ENCODE results near the gene FADS3. TPM values are rescaled to one million over a fixed set of nuclear protein-coding genes. Genes with fewer than 3 reads are reported as not detected.

Gene FADS3
- total and polyA plus RNA-seq, 2 experiments from 2014 or later = 44.4 to 73.5 TPM

DNA sequence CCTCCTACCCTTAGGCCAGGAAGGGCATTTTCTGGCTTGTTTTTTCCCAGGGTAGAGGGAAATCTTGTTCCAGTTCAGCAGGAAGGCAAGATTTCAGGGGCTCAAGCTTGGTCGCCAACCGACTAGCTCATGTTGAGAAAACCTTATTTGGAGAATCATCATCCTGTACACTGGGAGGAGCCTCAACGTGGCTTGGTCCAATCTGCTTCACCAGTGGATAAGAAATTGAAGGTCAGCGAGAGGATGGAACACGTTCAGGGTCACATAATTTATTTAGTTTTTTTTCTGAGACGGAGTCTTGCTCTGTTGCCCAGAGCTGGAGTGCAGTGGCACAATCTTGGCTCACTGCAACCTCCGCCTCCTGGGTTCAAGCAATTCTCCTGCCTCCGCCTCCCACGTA, 42.7 kb downstream of the FADS3 start:
- Histone ChIP-seq H2AFZ (no peak overlapping the region), H3K4me1 (ENCODE audit: insufficient read depth) (no peaks in the 10 kb centered on the region), H3K36me3 (ENCODE audit: insufficient read depth) (peaks cover 66% of the 10 kb centered on the region), H4K20me1 (replicated peaks; ENCODE audit: insufficient read depth) (peaks cover 20% of the 10 kb centered on the region), H3K27me3 (ENCODE audit: insufficient read depth) (no peaks in the 10 kb centered on the region), H3K9me2 (ENCODE audit: insufficient read depth) (no peaks in the 10 kb centered on the region), H3K27ac (ENCODE audit: low read depth) (no peak overlapping the region), H3F3A (replicated peaks; ENCODE audit: low read depth) (peaks cover 22% of the 10 kb centered on the region; the same call in 1 of the 2 replicates), H3K4me3 (no peak overlapping the region), H3K79me2 (replicated peaks; ENCODE audit: insufficient read depth) (peaks cover 15% of the 10 kb centered on the region), H3K4me2 (no peak overlapping the region)
- Mint-ChIP-seq H3K4me3 (no peak overlapping the region), H3K9me3 (no peaks in the 10 kb centered on the region), H3K36me3 (ENCODE audit: low read depth) (peaks cover 96% of the 10 kb centered on the region), H3K27me3 (ENCODE audit: insufficient read depth, low read depth, poor library complexity) (peaks cover 11% of the 10 kb centered on the region), H3K4me1 (peaks cover 2% of the 10 kb centered on the region; the same call in 2 of the 3 replicates), H3K27ac (no peak overlapping the region)
- DNase-seq (ENCODE audit: low spot score) (no peak), ATAC-seq (no peak)
- TF ChIP-seq JUNB (IDR thresholded peaks at IDR 0.05; ENCODE audit: unreplicated experiment) (no peak), STAT1 (IDR thresholded peaks at IDR 0.05; ENCODE audit: unreplicated experiment) (no peak), ZNF114 (CRISPR knock-in tag; IDR thresholded peaks at IDR 0.05) (no peak), CREB1 (CRISPR knock-in tag; IDR thresholded peaks at IDR 0.05; ENCODE audit: low read depth) (no peak)

DNA sequence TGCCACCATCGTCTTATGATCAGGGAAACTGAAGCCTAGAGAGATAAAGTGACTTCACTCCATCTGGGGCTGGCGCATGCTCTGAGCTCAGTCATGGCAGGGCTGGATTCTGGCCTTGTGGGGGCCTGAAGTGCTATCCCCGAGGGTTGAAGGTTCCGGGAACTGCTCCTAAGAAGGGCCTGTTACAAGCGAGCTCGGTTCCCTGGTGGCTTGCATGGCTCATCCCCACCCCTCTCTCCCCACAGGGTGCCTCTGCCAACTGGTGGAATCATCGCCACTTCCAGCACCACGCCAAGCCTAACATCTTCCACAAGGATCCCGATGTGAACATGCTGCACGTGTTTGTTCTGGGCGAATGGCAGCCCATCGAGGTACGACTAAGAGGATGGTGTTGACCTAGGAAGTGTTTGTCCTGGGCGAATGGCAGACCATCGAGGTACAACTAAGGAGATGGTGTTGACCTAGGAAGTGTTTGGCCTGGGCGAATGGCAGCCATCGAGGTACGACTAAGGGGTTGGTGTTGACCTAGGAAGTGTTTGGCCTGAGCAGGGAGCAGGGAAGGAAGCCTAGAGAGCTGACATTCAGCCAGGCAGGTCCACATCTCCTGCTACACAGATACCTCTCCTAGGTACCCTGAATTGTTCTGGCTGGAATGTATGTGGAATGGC, 43.3 kb downstream of the FADS3 start:
- H3K4me3 ChIP-seq = no peak overlapping the region
- no peak overlapping the region for H2AFZ ChIP-seq
- peaks cover 11% of the 10 kb centered on the region for H3K27me3 Mint-ChIP-seq (ENCODE audit: insufficient read depth, low read depth, poor library complexity)
- no peaks in the 10 kb centered on the region for H3K27me3 ChIP-seq (ENCODE audit: insufficient read depth)
- no peaks in the 10 kb centered on the region for H3K9me2 ChIP-seq (ENCODE audit: insufficient read depth)
- H3K36me3 Mint-ChIP-seq (ENCODE audit: low read depth) = peaks cover 96% of the 10 kb centered on the region
- H3K36me3 ChIP-seq (ENCODE audit: insufficient read depth) = peaks cover 72% of the 10 kb centered on the region
- no peaks in the 10 kb centered on the region for H3K4me1 ChIP-seq (ENCODE audit: insufficient read depth)
- H4K20me1 ChIP-seq (replicated peaks; ENCODE audit: insufficient read depth) = peaks cover 26% of the 10 kb centered on the region
- H3F3A ChIP-seq (replicated peaks; ENCODE audit: low read depth) = peaks cover 23% of the 10 kb centered on the region; the same call in 1 of the 2 replicates
- no peak overlapping the region for H3K27ac ChIP-seq (ENCODE audit: low read depth)
- peaks cover 19% of the 10 kb centered on the region for H3K79me2 ChIP-seq (replicated peaks; ENCODE audit: insufficient read depth)
- ATAC-seq (no peak), DNase-seq (ENCODE audit: low spot score) (no peak)
- peak overlapping the region; percentile 12; the same call in 1 of the 2 replicates for H3K27ac Mint-ChIP-seq
- peaks cover 2% of the 10 kb centered on the region; the same call in 2 of the 3 replicates for H3K4me1 Mint-ChIP-seq
- no peak overlapping the region for H3K4me3 Mint-ChIP-seq
- no peaks in the 10 kb centered on the region for H3K9me3 Mint-ChIP-seq
- no peak overlapping the region for H3K4me2 ChIP-seq
- TF ChIP-seq EZH2 (IDR thresholded peaks at IDR 0.05; ENCODE audit: low read depth, unreplicated experiment) = no peak
- TF ChIP-seq, protein P1, sequence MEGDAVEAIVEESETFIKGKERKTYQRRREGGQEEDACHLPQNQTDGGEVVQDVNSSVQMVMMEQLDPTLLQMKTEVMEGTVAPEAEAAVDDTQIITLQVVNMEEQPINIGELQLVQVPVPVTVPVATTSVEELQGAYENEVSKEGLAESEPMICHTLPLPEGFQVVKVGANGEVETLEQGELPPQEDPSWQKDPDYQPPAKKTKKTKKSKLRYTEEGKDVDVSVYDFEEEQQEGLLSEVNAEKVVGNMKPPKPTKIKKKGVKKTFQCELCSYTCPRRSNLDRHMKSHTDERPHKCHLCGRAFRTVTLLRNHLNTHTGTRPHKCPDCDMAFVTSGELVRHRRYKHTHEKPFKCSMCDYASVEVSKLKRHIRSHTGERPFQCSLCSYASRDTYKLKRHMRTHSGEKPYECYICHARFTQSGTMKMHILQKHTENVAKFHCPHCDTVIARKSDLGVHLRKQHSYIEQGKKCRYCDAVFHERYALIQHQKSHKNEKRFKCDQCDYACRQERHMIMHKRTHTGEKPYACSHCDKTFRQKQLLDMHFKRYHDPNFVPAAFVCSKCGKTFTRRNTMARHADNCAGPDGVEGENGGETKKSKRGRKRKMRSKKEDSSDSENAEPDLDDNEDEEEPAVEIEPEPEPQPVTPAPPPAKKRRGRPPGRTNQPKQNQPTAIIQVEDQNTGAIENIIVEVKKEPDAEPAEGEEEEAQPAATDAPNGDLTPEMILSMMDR (conservative IDR thresholded peaks at IDR 0.05; ENCODE audit: low read depth in 2 of 2) = no peak
- no peak for TF ChIP-seq NANOG (IDR thresholded peaks at IDR 0.05; ENCODE audit: borderline replicate concordance)
- no peak for TF ChIP-seq ZNF331 (CRISPR knock-in tag; IDR thresholded peaks at IDR 0.05; ENCODE audit: low read depth)
- TF ChIP-seq, protein P2, sequence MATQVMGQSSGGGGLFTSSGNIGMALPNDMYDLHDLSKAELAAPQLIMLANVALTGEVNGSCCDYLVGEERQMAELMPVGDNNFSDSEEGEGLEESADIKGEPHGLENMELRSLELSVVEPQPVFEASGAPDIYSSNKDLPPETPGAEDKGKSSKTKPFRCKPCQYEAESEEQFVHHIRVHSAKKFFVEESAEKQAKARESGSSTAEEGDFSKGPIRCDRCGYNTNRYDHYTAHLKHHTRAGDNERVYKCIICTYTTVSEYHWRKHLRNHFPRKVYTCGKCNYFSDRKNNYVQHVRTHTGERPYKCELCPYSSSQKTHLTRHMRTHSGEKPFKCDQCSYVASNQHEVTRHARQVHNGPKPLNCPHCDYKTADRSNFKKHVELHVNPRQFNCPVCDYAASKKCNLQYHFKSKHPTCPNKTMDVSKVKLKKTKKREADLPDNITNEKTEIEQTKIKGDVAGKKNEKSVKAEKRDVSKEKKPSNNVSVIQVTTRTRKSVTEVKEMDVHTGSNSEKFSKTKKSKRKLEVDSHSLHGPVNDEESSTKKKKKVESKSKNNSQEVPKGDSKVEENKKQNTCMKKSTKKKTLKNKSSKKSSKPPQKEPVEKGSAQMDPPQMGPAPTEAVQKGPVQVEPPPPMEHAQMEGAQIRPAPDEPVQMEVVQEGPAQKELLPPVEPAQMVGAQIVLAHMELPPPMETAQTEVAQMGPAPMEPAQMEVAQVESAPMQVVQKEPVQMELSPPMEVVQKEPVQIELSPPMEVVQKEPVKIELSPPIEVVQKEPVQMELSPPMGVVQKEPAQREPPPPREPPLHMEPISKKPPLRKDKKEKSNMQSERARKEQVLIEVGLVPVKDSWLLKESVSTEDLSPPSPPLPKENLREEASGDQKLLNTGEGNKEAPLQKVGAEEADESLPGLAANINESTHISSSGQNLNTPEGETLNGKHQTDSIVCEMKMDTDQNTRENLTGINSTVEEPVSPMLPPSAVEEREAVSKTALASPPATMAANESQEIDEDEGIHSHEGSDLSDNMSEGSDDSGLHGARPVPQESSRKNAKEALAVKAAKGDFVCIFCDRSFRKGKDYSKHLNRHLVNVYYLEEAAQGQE (IDR thresholded peaks at IDR 0.05; ENCODE audit: unreplicated experiment) = no peak
- TF ChIP-seq, protein P3, sequence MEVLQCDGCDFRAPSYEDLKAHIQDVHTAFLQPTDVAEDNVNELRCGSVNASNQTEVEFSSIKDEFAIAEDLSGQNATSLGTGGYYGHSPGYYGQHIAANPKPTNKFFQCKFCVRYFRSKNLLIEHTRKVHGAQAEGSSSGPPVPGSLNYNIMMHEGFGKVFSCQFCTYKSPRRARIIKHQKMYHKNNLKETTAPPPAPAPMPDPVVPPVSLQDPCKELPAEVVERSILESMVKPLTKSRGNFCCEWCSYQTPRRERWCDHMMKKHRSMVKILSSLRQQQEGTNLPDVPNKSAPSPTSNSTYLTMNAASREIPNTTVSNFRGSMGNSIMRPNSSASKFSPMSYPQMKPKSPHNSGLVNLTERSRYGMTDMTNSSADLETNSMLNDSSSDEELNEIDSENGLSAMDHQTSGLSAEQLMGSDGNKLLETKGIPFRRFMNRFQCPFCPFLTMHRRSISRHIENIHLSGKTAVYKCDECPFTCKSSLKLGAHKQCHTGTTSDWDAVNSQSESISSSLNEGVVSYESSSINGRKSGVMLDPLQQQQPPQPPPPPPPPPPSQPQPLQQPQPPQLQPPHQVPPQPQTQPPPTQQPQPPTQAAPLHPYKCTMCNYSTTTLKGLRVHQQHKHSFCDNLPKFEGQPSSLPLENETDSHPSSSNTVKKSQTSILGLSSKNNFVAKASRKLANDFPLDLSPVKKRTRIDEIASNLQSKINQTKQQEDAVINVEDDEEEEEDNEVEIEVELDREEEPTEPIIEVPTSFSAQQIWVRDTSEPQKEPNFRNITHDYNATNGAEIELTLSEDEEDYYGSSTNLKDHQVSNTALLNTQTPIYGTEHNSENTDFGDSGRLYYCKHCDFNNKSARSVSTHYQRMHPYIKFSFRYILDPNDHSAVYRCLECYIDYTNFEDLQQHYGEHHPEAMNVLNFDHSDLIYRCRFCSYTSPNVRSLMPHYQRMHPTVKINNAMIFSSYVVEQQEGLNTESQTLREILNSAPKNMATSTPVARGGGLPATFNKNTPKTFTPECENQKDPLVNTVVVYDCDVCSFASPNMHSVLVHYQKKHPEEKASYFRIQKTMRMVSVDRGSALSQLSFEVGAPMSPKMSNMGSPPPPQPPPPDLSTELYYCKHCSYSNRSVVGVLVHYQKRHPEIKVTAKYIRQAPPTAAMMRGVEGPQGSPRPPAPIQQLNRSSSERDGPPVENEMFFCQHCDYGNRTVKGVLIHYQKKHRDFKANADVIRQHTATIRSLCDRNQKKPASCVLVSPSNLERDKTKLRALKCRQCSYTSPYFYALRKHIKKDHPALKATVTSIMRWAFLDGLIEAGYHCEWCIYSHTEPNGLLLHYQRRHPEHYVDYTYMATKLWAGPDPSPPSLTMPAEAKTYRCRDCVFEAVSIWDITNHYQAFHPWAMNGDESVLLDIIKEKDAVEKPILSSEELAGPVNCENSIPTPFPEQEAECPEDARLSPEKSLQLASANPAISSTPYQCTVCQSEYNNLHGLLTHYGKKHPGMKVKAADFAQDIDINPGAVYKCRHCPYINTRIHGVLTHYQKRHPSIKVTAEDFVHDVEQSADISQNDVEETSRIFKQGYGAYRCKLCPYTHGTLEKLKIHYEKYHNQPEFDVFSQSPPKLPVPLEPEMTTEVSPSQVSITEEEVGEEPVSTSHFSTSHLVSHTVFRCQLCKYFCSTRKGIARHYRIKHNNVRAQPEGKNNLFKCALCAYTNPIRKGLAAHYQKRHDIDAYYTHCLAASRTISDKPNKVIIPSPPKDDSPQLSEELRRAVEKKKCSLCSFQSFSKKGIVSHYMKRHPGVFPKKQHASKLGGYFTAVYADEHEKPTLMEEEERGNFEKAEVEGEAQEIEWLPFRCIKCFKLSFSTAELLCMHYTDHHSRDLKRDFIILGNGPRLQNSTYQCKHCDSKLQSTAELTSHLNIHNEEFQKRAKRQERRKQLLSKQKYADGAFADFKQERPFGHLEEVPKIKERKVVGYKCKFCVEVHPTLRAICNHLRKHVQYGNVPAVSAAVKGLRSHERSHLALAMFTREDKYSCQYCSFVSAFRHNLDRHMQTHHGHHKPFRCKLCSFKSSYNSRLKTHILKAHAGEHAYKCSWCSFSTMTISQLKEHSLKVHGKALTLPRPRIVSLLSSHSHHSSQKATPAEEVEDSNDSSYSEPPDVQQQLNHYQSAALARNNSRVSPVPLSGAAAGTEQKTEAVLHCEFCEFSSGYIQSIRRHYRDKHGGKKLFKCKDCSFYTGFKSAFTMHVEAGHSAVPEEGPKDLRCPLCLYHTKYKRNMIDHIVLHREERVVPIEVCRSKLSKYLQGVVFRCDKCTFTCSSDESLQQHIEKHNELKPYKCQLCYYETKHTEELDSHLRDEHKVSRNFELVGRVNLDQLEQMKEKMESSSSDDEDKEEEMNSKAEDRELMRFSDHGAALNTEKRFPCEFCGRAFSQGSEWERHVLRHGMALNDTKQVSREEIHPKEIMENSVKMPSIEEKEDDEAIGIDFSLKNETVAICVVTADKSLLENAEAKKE (CRISPR knock-in tag; IDR thresholded peaks at IDR 0.05) = no peak
